Activated naive CD4-positive, alpha-beta T cell (primary cell): ENCODE measurements around the gene OR5A1.

Source experiments
- DNase-seq, 4 experiments: peaks; one replicate each; lab custom pipeline; 2025; lab: John Stamatoyannopoulos, UW

The OR5A1 gene

GRCh38 chr11:59479906-59480305 is 43.6 kb downstream of the OR5A1 start:
- DNase-seq: no peak

GRCh38 chr11:59480359-59480758 is 44.1 kb downstream of the OR5A1 start:
- DNase-seq: no peak
